OCI-LY7 (cell line): ENCODE data around the gene SMIM44. TPM values are rescaled to one million over a fixed set of nuclear protein-coding genes. Genes with fewer than 3 reads are reported as not detected.

Experiments used
- BruUV-seq: library from RNA; stranded (reverse); fragments of 400-500 nt; replicated peaks from 2 replicates; lab custom pipeline; 2021; lab: Mats Ljungman, UMichigan
- CTCF ChIA-PET: fragments of 300-600 bp; sonication (Branson Sonifier 250); formaldehyde crosslinking; loops from one replicate; lab custom pipeline; 2022; ENCODE audit warnings: antibody characterized with exemption; ENCODE audit not compliant: unreplicated experiment; lab: Charles Lee
- POLR2A ChIA-PET: fragments of 300-600 bp; sonication (Branson Sonifier 250); formaldehyde crosslinking; loops from one replicate; lab custom pipeline; 2022; ENCODE audit warnings: antibody characterized with exemption; lab: Charles Lee
- DNase-seq: peaks from one replicate; pipeline ENCODE4 v3.0.0-alpha.2; 2015; ENCODE audit warnings: low spot score
- H2AFZ ChIP-seq: fragments of 200-600 bp; sonication (generic), shearing (Covaris generic); 2 replicates; pipeline ENCODE4 v1.6.1; 2014; ENCODE audit warnings: mild to moderate bottlenecking, antibody characterized with exemption, low read length, moderate library complexity
- H3K27ac ChIP-seq: fragments of 200-600 bp; sonication (generic); 2 replicates; pipeline ENCODE4 v1.5.1; 2014; ENCODE audit warnings: mixed run types, low read depth, mild to moderate bottlenecking, moderate library complexity, low read length, inconsistent platforms; ENCODE audit not compliant: poor library complexity, severe bottlenecking
- H3K36me3 ChIP-seq: fragments of 200-600 bp; sonication (generic); 2 replicates; pipeline ENCODE4 v1.6.1; 2014; ENCODE audit warnings: mild to moderate bottlenecking, antibody characterized with exemption, low read length, moderate library complexity, mixed read lengths; ENCODE audit not compliant: insufficient read depth
- H3K4me1 ChIP-seq: fragments of 200-600 bp; sonication (generic); 2 replicates; pipeline ENCODE4 v1.5.1; 2014; ENCODE audit warnings: mild to moderate bottlenecking, low read length; ENCODE audit not compliant: insufficient read depth, poor library complexity, severe bottlenecking
- H3K4me2 ChIP-seq: fragments of 200-600 bp; sonication (generic); 2 replicates; pipeline ENCODE4 v1.6.1; 2014; ENCODE audit warnings: mild to moderate bottlenecking, low read length
- H3K4me3 ChIP-seq: fragments of 200-600 bp; sonication (generic); 2 replicates; pipeline ENCODE4 v1.5.1; 2014; ENCODE audit warnings: mild to moderate bottlenecking, low read depth, low read length; ENCODE audit not compliant: poor library complexity, severe bottlenecking
- H3K79me2 ChIP-seq: fragments of 200-600 bp; sonication (generic); 2 replicates; pipeline ENCODE4 v1.6.1; 2016; ENCODE audit warnings: low read depth, mild to moderate bottlenecking, low read length, moderate library complexity, mixed read lengths; ENCODE audit not compliant: insufficient read depth
- H3K9me2 ChIP-seq: fragments of 200-600 bp; sonication (generic); 2 replicates; pipeline ENCODE4 v1.6.1; 2016; ENCODE audit warnings: mild to moderate bottlenecking, low read length, mixed read lengths; ENCODE audit not compliant: insufficient read depth
- H3K9me3 ChIP-seq: fragments of 200-600 bp; sonication (generic); 2 replicates; pipeline ENCODE4 v1.6.1; 2014; ENCODE audit warnings: mild to moderate bottlenecking, mixed run types, low read length, mixed read lengths
- H4K20me1 ChIP-seq: fragments of 200-600 bp; sonication (generic); 2 replicates; pipeline ENCODE4 v1.6.1; 2014; ENCODE audit warnings: mild to moderate bottlenecking, antibody characterized with exemption, low read length, moderate library complexity, mixed read lengths; ENCODE audit not compliant: insufficient read depth
- CTCF ChIP-seq: fragments of 200-600 bp; sonication (generic); conservative IDR thresholded peaks from 2 replicates; pipeline ENCODE4 v1.5.1; 2014; ENCODE audit warnings: mild to moderate bottlenecking, antibody characterized with exemption, low read length, moderate library complexity, mixed read lengths
- EZH2phosphoT487 ChIP-seq: fragments of 200-600 bp; sonication (generic); IDR thresholded peaks from 2 replicates; pipeline ENCODE4 v1.6.1; 2018; ENCODE audit warnings: low read depth, borderline replicate concordance, mild to moderate bottlenecking, mixed run types, antibody characterized with exemption, low read length, moderate library complexity, mixed read lengths
- intact Hi-C: fragments of 100-400 bp; cut with micrococcal nuclease; formaldehyde crosslinking; loops from one replicate; pipeline ENCODE4 v1.10.0; 2022; ENCODE audit not compliant: unreplicated experiment
- total RNA-seq, 2 experiments: library from RNA; depleted of rRNA in 1 of 2; stranded (reverse); fragments of >200 nt in 1 of 2; shearing (Covaris generic) in 1 of 2; gene quantifications; 2 replicates each; pipeline ENCODE4 v1.2.3, GENCODE V29; 2014 to 2022

Gene SMIM44
- total RNA-seq, 2 experiments from 2014 or later: not detected

GRCh38 chr19:3522421-3523360, 39.5 kb upstream of the SMIM44 start:
- Histone ChIP-seq H3K4me3 (no peak overlapping the region), H4K20me1 (no peaks in the 10 kb centered on the region), H3K4me1 (no peaks in the 10 kb centered on the region), H3K9me3 (no peaks in the 10 kb centered on the region), H3K4me2 (no peak overlapping the region), H3K36me3 (peaks cover 69% of the 10 kb centered on the region), H3K79me2 (peaks cover 4% of the 10 kb centered on the region; the same call in 1 of the 2 replicates), H3K27ac (no peak overlapping the region), H3K9me2 (no peaks in the 10 kb centered on the region), H2AFZ (no peak overlapping the region)
- POLR2A ChIA-PET: interaction anchor here (0.7 kb wide), 1 partner anchor 32 kb away, joined by 6 read pairs; no protein-coding TSS in a partner anchor
- DNase-seq: no peak
- no peak for TF ChIP-seq EZH2phosphoT487
- no peak for TF ChIP-seq CTCF
- intact Hi-C loops: no loop called here
- CTCF ChIA-PET: no interaction called here
- BruUV-seq: no TSS peak

- no peak overlapping the region for H3K4me2 ChIP-seq
- POLR2A ChIA-PET: no interaction called here
- BruUV-seq: no TSS peak
- no peak for TF ChIP-seq EZH2phosphoT487
- TF ChIP-seq CTCF: no peak
- H3K79me2 ChIP-seq: peaks cover 4% of the 10 kb centered on the region; the same call in 1 of the 2 replicates
- no peaks in the 10 kb centered on the region for H3K9me2 ChIP-seq
- peaks cover 60% of the 10 kb centered on the region for H3K36me3 ChIP-seq
- no peak overlapping the region for H3K27ac ChIP-seq
- no peak overlapping the region for H3K4me3 ChIP-seq
- no peaks in the 10 kb centered on the region for H4K20me1 ChIP-seq
- DNase-seq: no peak
- peaks cover 12% of the 10 kb centered on the region for H3K4me1 ChIP-seq
- H2AFZ ChIP-seq: no peak overlapping the region
- intact Hi-C loops: no loop called here
- H3K9me3 ChIP-seq: no peaks in the 10 kb centered on the region
- CTCF ChIA-PET: no interaction called here
Observed at GRCh38 chr19:3521104-3521445, 37.8 kb upstream of the SMIM44 start.
